Measurements from ENCODE around the gene PLAAT3.
"Not testable (repeated sequence)": the region's sequence is repeated elsewhere in the genome, so short reads cannot be mapped to it uniquely, and the experiment has no call there.

The PLAAT3 gene

GRCh38 chr11:63608353-63609345 is 5.6 kb downstream of the PLAAT3 start:
- no peak for DNase-seq

GRCh38 chr11:63603180-63603518 is 11.1 kb downstream of the PLAAT3 start:
- DNase-seq, result no peak

- not testable (repeated sequence) for DNase-seq
These were observed 11.7 kb downstream of the PLAAT3 start for GRCh38 chr11:63602290-63603179.

GRCh38 chr11:63599211-63600122 is 14.8 kb downstream of the PLAAT3 start:
- no peak for DNase-seq

GRCh38 chr11:63598556-63598955 is 15.7 kb downstream of the PLAAT3 start:
- no peak for DNase-seq

DNA sequence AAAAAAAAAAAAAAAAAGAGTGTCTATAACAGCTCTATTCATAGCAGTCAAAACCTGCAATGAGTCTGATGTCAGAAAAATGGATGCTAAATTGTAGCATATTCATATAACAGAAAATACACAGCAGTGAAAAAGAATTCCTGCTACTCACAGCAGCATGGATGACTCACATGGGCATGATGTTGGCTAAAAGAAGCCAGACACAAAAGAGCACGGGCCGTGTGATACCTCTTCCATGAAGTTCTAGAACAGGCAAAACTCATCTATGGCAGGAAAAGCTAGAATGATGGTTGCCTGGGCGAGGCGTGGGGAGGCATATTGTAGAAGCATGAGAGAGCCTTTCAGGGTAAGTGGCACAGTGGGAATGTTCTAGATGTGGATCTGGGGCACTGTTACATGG is 18.9 kb downstream of the PLAAT3 start:
- no peak for DNase-seq

- DNase-seq, result no peak
These were observed 21.2 kb downstream of the PLAAT3 start for GRCh38 chr11:63592975-63593395.

DNA sequence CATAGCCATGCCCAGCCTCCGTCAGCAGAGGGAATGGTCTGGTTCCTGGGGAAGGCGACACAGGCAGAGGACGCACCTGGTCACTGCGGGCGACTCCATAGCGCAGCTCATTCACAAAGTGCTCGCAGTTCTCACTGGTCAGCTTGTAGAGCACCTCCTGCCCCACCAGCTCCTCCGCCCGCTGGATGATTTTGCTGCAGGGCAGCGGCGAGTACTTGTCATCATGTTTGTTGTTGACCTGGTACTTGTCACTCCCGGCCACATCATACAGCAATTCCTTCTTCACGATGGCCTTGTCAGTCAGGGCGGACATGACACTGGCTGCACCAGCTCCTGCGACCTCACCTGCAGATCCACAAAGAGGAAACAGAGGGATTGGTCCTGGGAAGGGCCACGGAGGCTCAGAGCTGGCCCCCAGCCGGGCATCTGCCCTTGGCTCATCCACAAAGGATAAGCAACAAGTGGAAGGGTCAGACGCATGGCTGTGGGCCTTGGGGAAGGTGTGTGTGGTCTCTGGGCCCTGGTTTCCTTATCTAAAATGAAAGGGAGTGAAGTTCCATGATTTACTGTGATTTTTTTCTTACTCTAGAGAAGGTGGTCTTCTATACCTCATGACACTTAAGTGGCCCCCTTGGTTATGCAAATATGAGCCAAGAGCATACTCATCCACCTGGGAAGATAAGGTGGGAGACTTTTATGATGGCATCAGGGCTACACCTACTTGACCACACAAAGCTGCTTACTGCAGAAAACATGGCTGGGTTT is 24.0 kb downstream of the PLAAT3 start:
- DNase-seq, result no peak

DNA sequence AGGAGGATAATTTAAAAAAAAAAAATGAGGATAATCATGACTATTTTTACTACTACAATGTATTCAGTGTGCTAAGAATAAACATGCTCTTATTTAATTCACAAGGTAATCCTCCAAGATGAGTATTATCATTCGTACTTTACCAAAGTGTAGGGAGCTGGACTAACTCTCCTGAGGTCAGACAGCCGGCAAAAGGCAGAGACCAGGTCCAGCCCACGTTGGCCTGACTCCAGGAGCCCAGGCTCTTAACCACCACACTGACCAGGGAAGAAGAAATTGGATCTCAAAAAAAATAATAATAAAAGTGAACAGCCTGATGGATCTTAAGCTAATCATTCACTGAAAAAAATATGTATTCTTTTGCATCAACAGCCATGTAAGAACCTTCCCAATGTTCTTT is 25.2 kb downstream of the PLAAT3 start:
- no peak for DNase-seq

DNA sequence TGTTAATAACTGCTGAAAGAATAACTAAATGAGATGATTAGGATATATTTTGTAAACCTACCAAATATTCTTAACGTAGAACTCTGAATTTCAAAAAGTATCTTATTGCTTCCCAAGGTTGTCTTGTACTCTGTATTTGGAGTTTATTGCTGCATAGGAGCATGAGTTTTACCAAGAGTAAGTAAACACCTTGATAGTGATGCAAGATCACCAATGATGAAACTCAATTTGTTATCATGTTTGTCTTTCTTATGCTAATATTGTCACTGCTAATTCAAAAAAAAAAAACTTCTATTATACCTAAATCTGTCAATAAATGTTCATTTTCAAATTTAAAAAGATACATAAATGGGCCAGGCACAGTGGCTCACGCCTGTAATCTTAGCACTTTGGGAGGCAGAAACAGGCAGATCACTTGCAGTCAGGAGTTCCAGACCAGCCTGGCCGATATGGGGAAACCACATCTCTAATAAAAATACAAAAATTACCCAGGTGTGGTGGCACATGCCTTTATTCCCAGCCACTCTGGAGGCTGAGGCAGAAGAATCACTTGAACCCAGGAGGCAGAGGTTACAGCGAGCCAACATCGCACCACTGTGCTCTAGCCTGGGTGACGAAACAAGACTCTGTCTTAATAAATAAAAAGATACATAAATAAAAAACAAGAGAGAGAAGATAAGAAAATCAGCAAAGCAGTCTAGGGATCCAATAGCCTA is 27.6 kb downstream of the PLAAT3 start:
- no peak for DNase-seq

DNA sequence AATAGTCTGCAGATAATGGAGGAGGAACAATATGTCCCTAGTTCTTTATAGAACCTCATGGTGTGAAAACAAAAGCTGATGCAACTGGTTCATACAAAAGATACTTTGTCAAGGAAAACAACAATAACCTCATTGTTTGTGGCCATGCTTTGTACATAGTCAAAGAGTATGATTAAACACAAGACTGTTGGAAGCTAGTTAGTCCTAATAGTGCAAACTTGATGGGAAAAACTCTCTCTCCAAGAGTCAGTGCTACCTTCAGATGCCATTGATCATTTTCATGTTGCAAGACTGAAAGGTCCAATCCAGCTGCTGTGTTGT is 30.9 kb downstream of the PLAAT3 start:
- no peak for DNase-seq

GRCh38 chr11:63581224-63581623 is 33.0 kb downstream of the PLAAT3 start:
- DNase-seq, result not testable (repeated sequence)

DNA sequence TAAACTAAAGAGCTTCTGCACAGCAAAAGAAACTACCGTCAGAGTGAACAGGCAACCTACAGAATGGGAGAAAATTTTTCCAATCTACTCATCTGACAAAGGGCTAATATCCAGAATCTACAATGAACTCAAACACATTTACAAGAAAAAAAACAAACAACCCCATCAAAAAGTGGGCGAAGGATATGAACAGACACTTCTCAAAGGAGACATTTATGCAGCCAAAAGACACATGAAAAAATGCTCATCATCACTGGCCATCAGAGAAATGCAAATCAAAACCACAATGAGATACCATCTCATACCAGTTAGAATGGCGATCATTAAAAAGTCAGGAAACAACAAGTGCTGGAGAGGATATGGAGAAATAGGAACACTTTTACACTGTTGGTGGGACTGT is 35.4 kb downstream of the PLAAT3 start:
- DNase-seq, result not testable (repeated sequence)

DNA sequence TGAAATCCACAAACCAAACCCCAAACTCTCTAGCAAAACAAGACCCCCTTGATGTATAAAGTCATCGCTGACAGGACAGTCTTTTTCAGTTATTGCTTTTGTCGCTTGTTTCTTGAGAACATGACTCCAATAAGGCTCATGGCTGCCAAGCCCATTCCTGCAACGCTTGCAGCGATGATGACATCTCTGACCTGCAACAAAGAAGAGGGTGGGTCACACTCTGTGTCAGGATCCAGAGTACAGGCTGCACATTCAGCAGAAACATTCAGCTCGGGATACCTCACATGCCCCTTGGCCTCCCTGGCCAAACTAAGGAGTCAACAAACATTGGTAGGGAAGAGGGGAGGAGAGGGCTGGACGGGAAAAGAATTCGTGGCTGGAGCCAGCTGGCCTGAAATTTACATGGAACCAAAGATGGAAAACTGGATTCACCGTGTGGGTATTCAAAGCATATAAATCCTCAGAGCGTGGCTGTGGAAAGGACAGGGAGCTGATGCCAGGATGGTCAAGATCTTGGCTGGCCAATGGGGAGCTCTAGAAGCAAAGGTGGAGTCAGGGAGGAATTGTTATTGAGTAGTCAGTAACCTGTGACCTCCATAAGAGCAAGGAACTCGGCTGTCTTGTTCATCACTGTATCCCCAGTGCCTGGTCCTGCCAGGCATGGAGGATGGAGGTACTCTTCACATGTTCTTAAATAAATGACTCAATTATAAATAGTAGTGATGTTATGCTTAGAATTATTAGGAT is 39.2 kb downstream of the PLAAT3 start:
- no peak for DNase-seq

DNA sequence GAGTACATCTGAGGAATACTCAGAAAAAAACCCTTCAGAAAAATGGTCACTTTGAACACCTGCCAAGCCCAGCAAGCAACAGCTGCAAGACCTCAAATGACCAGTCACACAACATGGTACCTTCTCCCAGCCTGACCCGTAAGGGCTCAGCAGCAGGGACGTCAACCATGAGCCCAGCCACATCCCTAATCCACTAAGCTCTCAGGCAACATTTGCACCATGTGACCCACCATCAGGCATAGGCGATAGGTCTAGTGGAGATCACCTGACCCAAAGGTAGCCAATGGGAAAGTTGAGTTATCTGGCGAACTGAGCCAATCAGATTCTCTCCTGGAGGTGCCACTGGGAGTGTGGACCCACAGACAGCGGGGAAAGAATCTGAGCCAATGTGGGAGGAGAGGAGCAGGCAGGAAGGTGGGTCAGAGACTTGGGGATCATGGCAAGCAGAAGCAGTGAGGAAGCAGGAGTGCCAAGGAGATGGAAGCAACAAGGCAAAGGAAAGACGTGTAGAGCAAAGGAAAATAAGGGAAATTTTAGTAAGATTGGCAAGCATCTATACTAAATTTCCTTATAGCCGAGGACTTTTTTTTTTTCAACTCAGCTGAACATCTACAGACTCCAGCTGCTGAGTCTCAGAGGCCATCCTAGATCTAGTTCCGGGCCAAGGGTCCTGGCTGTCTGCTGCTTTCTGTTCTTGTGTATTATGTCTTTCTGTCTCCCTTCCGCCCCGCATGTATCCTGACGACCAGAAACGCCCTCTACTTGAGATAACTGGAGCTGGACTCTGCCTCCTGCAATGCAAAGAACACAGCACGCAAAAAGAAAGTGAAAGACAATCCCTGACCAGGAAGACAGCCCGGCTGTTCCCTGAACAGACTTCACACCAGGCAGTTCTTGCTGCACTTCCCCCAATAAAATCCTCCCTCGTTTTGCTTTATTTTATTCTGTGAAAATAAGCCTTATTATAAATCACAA is 40.1 kb downstream of the PLAAT3 start:
- no peak for DNase-seq

DNA sequence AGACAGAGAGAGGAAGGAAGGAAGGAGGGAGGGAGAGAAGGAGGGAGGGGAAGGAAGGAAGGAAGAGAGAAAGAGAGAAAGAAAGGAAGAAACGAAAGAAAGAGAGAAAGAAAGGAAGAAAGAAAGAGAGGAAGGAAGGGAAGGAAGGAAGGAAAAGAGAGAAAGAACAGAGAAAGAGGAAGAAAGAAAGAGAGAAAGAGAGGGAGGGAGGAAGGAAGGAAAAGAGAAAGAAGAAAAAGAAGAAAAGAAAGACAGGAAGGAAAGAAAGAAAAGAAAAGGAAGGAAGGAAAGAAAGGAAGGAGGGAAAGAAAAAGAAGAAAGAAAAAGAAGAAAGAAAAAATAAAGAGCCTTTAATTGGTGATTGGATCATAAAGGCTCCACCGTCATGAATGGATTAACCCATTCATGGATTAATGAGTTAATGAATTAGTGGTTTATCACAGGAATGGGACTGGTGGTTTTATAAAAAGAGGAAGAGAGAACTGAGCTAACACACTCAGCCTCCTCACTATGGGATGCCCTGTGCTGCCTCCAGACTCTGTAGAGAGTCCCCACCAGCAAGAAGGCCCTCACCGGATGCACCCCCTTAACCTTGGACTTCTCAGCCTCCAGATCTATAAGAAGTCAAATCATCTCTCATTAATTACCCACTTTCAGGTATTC is 42.1 kb downstream of the PLAAT3 start:
- DNase-seq, result no peak

DNA sequence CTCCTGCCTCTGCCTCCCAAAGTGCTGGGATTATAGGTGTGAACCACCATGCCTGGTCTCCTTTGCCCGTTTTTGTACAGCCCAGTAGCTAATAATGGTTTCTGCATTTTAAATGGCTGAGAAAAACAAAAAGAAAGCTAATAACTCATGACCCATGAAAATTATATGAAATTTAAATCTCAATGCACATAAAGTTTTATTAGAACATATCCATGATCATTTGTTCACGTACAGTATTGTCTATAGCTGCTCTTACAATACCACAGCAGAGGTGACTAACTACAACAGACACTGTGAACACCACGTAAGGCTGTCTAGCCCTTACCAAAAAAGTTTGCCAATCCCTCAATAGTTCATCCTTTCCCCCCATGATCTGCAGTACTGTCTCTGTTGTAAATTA is 44.7 kb downstream of the PLAAT3 start:
- no peak for DNase-seq

- DNase-seq, result peak; percentile 41
These were observed 47.0 kb downstream of the PLAAT3 start for GRCh38 chr11:63567044-63567840.
